ENCODE results near the gene EFNA3. TPM values are rescaled to one million over a fixed set of nuclear protein-coding genes. Genes with fewer than 3 reads are reported as not detected.
A peak's percentile ranks its signal among the peaks of the same experiment; 100 is the strongest.

EFNA3 gene
- total RNA-seq, 1 experiment from 2014 or later, result 2.3 TPM

GRCh38 chr1:155125511-155125945 lies 46.9 kb downstream of the EFNA3 start:
- ATAC-seq (no peak), DNase-seq (ENCODE audit: low read depth, low spot score) (no peak)
- ChIA-PET POLR2A (no interaction called here), CTCF (interaction anchor here (1.1 to 1.7 kb wide), 2 partner anchors 34 to 47 kb away, joined by 3 to 5 read pairs; partner anchors contain the start of gene KRTCAP2)
- in situ Hi-C loops (cut with HindIII; ENCODE audit: low pct_unique_long_range_greater_than_20kb, low sequenced_read_pairs), result no loop called here
- intact Hi-C loops (cut with micrococcal nuclease; ENCODE audit: unreplicated experiment), result loop anchor here (5.0 kb wide), 1 partner anchor 33 kb away; no protein-coding TSS in a partner anchor
- Histone ChIP-seq H3K27me3 (ENCODE audit: control insufficient read depth, insufficient read depth, low read length) (no peaks in the 10 kb centered on the region), H3K36me3 (ENCODE audit: control insufficient read depth, insufficient read depth, low read length) (peaks cover 3% of the 10 kb centered on the region; the same call in 1 of the 2 replicates), H3K9me3 (ENCODE audit: control insufficient read depth, insufficient read depth, low read depth, low read length) (no peaks in the 10 kb centered on the region), H3K4me1 (ENCODE audit: control insufficient read depth, insufficient read depth, low read length) (peaks cover 54% of the 10 kb centered on the region), H3K27ac (ENCODE audit: low read length) (peak overlapping the region; percentile 65), H3K4me3 (ENCODE audit: low read depth in 2 of 2, low read length in 2 of 2) (peak overlapping the region in 1 of 2 experiments; percentile 64; a peak in 1 of 4 replicates)
- no TSS peak for BruUV-seq (replicated peaks)
- no peak for TF ChIP-seq CTCF (IDR thresholded peaks at IDR 0.05)

GRCh38 chr1:155125946-155126555 lies 47.4 kb downstream of the EFNA3 start:
- TF ChIP-seq CTCF (IDR thresholded peaks at IDR 0.05), result no peak
- no peak for TF ChIP-seq SIN3A (IDR thresholded peaks at IDR 0.05; ENCODE audit: borderline replicate concordance, insufficient read depth, low read depth, low read length)
- peak; percentile 32; the same call in 1 of the 2 replicates for TF ChIP-seq TCF7L2 (IDR thresholded peaks at IDR 0.05; ENCODE audit: low read depth, low read length)
- no peak for TF ChIP-seq REST (IDR thresholded peaks at IDR 0.05; ENCODE audit: insufficient read depth in 1 of 2, low read depth in 2 of 2, low read length in 1 of 2)
- no peak for TF ChIP-seq POLR2AphosphoS5 (IDR thresholded peaks at IDR 0.05; ENCODE audit: low read depth, low read length)
- Histone ChIP-seq H3K27ac (ENCODE audit: low read length) (peak overlapping the region; percentile 65), H3K4me1 (ENCODE audit: control insufficient read depth, insufficient read depth, low read length) (peaks cover 59% of the 10 kb centered on the region), H3K4me3 (ENCODE audit: low read depth in 2 of 2, low read length in 2 of 2) (peak overlapping the region; percentile 64 to 65), H3K9me3 (ENCODE audit: control insufficient read depth, insufficient read depth, low read depth, low read length) (no peaks in the 10 kb centered on the region), H3K36me3 (ENCODE audit: control insufficient read depth, insufficient read depth, low read length) (peaks cover 3% of the 10 kb centered on the region; the same call in 1 of the 2 replicates), H3K27me3 (ENCODE audit: control insufficient read depth, insufficient read depth, low read length) (no peaks in the 10 kb centered on the region)
- no TSS peak for BruUV-seq (replicated peaks)
- DNase-seq (ENCODE audit: low read depth, low spot score) (no peak), ATAC-seq (peak; percentile 43)
- CTCF ChIA-PET, result interaction anchor here (1.1 kb wide), 1 partner anchor 47 kb away, joined by 3 read pairs; the partner anchor contains the start of gene KRTCAP2
- in situ Hi-C loops (cut with HindIII; ENCODE audit: low pct_unique_long_range_greater_than_20kb, low sequenced_read_pairs), result no loop called here
- POLR2A ChIA-PET, result no interaction called here
- intact Hi-C loops (cut with micrococcal nuclease; ENCODE audit: unreplicated experiment), result loop anchor here (5.0 kb wide), 1 partner anchor 34 kb away; no protein-coding TSS in a partner anchor

Measured in Panc1 (cell line).